ENCODE measurements around the gene PGM2L1.
"Not testable (repeated sequence)": the region's sequence is repeated elsewhere in the genome, so short reads cannot be mapped to it uniquely, and the experiment has no call there.

PGM2L1 gene

DNA sequence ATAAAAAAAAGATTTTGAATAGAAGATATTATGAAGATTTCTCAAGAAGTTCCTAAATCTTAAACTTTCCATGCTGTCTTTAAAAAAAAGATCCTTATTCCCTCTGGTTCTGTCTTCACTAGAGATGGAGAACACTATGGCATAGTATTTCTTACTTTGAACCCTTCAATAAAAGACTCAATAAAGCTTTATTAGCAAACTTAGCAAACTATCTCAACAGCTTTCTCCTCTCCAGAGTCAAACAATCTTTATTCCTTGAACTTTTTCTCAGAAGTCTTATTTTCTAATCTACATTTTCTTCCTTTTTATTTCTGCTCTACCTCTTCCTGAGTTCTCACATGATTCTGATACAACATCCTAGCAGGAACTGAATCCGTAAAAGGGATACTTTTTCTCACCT is 65.0 kb downstream of the PGM2L1 start:
- DNase-seq (ENCODE audit: low spot score), result no peak

DNA sequence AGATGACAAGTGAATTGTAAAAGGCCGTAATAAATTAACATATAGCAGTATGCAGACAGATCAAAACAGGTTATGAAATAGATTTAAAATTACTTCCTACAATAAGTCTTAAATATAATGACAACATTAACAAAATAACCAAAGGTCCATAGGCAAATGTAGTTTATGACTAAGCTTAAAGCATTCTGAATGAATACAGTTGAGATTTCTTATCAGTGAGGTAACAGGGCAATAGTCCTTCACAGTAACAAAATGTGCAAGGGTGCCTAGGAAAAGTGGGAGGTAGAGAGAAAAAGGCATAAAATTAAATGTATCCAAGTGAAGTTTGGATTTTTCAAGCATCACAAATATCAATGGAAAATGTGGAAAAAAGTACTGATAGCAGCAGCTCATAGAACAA is 65.9 kb downstream of the PGM2L1 start:
- DNase-seq (ENCODE audit: low spot score), result no peak

DNA sequence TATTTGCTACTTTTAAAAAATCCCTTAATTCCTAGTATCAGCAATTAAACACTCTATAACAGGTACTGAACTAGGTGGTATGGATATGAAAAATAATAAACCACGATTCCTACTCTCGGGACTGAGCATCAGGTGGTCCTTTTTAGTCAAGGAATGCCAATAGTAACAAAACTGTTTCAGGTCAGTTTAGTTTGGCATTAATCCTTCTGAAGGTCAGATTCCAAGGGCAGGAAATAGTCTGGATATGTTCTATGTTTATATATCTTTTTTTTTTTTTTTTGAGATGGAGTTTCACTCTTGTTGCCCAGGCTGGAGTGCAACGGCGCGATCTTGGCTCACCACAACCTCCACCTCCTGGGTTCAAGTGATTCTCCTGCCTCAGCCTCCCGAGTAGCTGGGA is 67.2 kb downstream of the PGM2L1 start:
- DNase-seq (ENCODE audit: low spot score), result not testable (repeated sequence)

DNA sequence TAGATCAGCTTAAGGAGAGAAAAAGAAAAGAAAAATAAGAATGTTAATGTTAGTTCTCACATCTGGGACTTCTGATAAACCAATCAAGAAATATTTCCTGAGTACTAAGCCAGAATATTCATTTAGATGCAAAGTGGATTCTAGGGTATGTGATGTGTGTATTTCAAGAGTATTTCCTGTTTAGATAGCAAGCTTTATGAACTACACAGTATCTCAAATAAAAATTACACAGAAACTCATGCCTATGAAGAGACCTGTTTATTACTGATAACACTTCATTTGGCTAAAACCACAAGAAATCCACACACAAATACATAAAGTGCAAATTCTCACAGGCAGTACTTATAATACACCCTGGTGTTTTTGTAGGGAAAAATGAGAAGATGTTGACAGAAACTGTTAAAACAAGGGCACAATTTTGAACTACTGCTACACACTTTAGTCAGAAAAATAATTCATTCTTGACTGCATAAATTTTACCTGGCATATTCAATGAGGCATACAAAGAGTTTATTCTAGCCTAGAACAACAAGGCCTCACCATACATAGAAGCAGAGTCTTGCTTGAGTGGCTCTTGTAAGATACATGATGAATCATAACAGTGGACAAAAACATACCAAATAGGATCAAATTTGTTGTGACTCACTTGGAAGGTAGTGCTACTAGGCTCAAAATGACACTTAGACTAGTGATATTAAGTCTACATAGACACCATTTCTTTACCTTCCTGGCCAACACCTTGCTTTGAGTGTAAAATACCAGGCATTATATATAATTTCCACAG is 68.0 kb downstream of the PGM2L1 start:
- DNase-seq (ENCODE audit: low spot score), result no peak

DNA sequence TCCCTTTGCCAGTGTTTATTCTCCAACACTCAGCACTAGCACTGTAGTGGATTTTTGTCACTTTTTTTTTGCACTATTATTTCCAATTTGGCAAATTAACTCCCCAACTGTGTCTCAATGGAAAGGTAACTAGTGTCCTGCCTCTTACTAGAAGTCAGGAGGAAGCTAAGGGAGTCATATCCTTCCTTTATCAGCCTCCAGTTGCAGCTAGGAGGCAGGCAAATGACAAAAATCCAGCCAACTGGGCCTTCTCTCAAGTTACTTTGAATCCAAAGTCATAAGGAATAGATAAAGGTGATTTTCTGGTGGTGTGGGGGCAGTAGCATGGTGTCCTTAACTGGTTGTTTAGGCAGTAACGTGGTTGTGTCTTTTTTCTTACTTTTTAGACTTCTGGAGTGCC is 71.2 kb downstream of the PGM2L1 start:
- no peak for DNase-seq (ENCODE audit: low spot score)

DNA sequence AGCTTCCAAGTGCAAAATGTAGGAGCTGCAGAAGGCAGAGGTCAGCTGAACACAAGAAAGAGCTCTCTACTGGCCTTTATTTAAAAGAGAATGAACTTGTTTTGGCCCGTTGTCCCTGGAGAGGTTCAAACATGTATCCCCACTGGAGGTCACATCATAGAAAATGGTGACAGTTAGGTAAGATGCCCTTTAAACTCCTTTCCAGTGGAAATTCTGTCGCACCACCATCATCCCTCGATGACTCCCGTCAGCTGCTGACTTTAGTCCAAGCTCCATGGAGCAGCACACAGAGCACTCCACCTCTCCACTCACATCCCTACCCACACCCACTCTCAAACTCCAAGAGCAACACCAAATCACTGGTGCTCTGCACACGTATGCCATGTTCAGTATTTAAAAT is 71.6 kb downstream of the PGM2L1 start:
- DNase-seq (ENCODE audit: low spot score), result no peak

DNA sequence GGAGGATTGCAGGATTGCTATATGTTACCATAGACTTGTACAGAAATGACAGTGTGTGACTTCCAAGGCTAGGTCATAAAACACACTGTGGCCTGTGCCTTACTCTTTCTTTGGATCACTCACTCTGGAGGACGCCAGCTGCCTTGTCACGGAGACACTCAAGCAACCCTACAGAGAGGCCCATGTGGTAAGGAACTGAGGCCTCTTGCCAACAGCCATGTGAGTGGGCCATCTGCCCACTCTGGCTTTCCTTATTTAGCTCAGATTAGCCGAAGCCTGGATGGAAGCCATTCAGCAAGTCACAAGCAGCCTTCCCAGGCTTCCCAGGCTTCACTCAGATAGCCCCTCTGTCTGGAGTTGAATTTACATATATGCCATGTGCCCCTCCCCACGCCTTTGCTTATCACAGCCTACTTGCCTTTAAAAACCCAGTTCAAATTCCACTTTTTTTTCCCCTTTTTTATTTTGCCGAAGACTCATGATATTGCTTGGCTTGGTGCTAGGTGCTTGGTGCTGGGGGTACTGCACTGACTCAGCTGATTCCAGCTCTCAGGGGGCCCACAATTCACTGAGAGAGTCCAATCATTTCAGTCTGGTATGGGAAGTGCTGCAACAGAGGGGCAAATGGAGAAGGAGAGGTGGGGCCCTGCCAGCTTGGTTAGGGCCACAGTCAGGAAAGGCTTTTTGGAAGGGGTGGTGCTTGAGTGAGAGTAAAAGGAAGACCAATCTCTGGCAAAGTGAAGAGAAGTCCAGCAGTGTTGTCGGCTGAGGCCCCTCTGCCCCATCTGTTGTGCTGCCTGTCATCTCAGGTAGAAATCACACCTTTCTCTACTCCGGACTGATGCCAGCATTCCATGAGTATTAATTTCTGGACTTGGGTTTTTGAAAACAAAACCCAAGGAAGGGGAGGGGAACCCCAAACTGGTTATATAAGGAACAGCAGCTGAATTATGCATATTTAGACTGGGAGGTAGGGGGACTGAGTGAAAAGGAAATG is 72.3 kb downstream of the PGM2L1 start:
- DNase-seq (ENCODE audit: low spot score), result peak; percentile 60

DNA sequence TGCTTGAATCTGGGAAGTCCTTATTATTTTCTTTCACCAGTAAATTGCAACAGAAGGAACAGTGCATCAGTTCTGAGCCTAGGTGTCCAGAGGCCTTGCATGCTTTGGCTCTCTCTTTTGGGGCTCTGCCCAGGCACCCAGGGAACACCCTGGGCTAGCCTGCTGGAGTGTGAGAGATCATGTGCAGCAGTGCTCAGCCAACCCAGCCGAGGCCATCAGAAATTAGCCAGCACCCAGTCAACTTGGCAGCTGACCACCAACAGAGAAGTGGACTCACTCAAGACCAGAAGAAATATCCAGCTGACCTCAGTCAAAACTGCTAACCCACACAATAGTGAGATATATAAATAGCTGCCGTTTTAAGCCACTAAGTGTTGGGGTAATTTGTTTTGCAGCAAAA is 75.6 kb downstream of the PGM2L1 start:
- DNase-seq (ENCODE audit: low spot score), result no peak

DNA sequence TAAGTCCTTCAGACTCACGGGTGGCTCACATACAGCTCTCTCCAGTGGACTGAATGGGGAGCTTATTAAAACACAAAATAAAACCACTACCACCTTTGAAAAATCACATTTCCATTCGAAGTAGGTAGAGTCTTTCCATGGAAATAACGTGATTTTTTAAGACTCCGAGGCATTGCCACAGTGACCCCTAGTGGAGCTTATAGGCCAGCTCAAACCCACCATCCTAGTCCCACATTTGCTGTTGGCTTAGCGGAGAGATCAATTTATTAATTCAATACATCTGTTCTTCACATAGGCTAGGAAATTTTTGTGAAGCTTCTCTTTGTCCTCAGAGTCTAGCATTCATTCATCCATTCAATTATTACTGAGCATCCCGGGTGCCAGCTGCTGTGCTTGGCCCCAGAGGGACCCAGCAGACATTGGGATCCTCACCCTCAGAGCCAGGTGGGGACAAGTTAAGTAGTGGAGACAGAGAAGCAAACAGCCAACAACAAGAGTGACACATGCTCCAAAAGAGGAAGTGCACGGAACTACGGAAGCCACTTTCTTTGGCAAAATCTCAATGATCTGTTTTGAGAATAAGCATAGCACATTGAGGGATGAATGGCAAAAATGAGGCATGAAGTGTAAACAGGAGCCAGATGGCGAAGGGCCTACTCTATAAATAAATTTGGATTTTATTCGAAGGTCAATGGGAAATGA is 76.6 kb downstream of the PGM2L1 start:
- DNase-seq (ENCODE audit: low spot score), result no peak

DNA sequence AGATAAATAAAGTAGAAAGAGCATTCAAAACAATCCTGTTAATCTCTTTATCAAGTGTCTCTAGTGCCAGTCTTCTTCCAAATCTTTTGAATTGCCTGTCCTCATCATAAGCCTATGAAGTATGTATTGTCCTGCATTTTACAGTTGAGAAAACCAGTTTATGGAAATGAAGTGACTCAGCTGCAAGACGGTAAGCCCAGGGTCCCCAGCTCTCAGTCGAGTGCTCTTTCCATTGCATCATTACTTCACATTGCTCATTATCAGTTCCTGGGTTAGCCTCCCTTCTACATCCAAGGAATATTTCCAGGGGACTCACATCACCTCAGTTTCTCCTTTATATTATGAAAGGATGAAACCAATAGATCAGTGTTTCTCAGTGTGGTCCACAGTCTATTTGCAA is 77.7 kb downstream of the PGM2L1 start:
- DNase-seq (ENCODE audit: low spot score), result no peak

DNA sequence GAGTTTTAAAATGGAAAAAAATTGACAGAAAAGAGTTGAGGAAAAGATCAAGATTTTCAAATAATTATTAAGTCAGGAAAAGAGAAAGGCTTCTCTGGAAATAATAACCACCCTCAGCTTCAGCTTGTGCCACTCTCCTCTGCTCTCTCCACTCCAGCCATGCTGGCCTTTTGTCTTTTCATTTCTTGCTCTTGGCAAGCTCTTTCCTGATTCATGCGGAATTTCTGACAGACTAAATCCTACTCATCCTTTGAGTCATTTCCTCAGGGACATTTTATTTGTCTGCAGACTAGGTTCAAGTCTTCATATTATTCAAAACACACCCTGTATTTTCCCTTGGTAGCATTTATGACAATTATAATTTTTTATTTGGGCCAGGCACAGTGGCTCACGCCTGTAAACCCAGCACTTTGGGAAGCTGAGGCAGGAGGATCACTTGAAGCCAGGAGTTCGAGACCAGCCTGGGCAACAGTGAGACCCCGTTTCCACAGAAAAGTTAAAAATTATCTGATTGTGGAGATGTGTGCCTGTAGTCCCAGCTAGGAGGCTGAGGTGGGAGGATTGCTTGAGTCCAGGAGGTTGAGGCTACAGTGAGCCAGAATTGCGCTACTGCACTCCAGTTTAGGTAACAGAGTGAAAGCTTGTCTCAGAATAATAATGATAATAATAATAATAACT is 79.0 kb downstream of the PGM2L1 start:
- DNase-seq (ENCODE audit: low spot score), result no peak

DNA sequence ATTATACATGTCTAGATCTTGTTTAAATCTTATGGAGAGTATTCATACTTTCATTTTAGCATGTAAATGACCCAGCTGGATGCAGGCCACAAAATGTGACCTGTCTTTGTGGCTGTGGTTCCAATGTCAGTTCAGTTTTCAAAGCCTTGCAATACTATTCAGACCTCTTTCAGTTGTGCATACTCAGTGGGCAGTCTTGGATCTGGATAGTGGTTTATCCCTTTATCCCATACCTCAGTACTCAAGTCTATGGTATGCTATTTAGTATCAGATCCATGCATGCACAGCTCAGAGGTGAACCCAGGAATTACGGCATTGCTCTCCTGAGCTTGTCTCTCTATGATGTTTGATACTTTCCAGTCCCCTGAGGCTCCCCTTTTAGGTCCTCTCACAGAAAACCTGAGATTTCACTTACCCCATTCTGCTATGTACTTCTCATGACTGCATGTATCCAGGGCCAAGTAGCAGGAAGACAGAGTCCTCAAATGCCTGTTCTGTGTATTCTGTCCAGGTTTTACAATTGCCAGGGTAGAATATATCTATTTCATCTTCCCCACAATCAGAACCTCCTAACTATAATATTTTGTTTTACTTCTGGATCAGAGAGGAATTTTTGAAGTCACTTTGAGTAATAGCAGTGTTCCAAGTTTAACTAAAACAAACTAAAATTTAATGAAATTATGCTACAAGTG is 79.8 kb downstream of the PGM2L1 start:
- no peak for DNase-seq (ENCODE audit: low spot score)

DNA sequence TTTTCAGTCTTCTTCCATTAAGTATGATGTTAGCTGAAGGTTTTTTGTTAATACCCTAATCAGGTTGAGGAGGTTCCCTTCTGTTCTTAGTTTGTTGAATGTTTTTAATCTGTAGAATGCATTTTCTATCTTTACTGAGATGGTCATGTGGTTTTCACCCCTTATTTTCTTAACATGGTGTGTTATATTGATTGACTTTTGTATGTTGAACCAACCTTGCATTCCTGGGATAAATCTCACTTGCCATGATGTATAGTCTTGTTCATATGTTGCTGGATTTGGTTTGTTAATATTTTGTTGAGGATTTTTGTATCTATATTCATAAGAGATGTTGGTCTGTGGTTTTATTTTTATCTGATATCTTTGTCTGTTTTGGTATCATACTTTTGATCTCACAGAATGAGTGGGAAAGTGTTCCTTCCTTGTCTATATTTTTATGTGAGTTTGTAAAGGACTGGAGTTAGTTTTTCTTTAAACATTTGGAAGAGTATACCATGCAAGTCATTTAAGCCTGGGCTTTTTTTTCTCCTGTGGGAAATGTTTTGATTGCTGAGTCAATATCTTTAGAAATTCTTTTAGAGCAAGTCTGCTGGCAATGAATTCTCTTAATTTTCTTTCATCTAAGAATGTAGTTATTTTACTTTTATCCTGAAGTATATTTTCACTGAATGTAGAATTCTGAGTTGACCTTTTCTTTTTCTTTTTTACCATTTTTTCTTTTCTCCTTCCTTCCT is 81.3 kb downstream of the PGM2L1 start:
- no peak for DNase-seq (ENCODE audit: low spot score)

DNA sequence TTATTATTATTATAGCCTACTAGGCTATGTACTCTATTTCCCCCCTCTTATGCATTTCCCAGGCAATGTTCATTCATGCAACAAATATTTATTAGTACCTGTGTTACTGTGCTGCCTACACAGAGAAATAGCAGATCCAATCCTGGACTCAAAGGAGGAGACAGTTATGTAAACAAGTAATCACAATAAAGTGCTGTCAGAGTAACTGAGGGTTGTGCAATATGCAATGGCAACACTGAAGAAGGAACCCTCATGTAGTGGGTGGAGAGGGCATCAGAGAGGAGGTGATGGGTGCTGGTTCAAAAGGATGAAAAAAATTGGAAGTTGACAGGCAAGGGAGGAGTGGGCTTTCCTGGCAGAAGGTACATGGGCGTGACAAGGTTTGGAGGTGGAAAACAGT is 85.9 kb downstream of the PGM2L1 start:
- no peak for DNase-seq (ENCODE audit: low spot score)

DNA sequence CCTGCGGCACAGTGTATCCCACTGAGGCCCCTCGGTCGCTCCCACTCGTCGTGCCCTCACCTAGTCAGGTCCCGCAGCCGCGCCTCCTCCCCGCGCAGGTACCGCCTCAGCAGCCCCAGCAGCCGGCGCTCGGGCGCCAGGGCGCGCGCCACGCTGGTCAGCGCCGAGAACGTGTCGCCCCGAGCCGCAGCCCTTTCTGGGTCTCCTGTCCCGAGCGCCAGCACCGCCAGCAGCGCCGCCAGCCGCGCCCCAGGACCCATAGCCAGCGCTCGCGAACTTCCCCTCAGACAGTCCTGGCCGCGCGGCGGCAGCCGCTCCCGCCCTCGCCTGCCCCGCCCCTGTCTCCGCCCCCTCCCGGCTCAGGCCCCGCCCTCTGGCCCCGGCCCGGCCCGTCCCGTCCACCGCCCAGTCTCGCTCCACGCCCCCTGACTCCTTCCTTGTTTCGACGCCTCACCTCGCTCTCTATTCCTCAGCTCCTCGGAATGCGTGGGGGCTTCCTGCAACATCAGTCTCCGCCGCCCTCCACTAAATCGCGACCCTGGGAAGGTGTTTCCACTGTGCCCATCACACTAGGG is 86.8 kb downstream of the PGM2L1 start, which contains the start of gene P4HA3:
TSS of gene P4HA3 (minus strand) at position 289 of the 575 bp plus-strand sequence. CDS start at position 260, 29 bp downstream.
- no peak for DNase-seq (ENCODE audit: low spot score)

DNA sequence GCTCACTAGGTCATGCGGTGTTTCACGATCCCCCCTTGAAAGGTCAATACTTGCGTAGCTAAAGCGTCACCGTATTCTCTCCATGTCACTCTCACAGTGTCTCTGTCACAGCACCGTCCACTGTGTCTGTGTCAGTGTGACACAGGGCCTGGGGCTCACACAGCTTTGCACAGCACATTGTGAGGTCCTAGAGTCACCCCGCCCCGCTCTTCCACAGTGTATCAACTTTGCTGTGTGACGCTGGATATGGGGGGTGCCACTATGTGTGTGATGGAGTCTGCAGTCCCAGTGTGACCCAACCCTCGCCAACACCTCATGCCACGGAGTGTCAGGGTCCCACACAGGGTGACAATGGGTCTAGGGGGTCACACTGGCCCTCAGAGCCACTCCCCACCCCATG is 87.4 kb downstream of the PGM2L1 start:
- DNase-seq (ENCODE audit: low spot score), result no peak

DNA sequence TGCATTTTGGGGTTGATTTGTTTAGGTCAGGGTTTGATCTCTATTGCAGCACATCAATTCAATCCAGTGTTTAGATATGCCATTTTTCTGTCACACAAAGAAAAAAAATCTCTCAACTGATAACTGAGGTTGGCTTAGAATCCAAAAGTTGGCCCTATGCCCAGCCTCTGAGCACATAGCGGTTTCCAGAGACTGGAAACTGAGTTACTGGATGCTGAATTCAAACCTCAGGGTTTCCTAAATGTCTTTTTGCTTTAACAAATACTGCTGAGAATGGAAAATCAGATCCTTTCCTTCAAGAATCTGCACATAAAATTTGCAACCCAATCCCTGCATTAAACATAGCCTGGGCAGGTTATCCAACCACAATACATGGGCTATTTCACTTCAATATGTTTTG is 90.8 kb downstream of the PGM2L1 start:
- DNase-seq (ENCODE audit: low spot score), result no peak

DNA sequence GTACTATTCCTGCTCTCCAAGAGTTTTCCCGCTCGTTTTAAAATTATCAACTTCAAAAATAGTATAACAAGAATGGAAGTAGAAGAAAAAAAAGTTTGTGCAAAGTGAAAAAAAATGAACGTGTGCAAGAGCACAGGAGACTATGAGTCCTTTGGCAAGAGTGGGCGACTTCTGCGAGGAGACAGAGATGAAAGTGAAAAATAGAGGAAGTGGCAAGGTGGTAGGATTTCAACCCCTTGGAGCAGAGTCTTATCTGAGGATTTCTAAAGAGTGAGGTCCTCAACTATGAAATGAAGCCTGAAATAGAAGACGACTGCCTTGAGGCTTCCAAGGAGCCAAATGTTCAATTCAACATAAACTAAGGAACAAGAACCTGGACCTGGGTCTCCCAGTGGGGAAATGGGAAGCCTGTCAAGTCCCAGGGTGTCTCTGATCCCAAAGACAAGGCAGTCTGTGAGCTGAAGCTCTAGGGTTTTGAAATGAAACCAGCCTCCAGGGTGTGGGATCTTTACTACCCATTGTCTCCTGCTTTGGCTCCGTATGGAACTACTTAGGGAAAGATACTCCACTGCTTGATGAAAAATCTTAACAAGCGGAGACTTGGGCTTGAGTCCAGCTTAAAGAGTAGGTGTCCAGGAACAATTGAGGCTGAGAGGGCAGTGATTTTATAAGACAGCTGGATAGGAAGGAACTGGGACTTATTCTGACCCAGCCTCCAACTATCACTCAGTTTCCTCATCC is 91.6 kb downstream of the PGM2L1 start:
- no peak for DNase-seq (ENCODE audit: low spot score)

DNA sequence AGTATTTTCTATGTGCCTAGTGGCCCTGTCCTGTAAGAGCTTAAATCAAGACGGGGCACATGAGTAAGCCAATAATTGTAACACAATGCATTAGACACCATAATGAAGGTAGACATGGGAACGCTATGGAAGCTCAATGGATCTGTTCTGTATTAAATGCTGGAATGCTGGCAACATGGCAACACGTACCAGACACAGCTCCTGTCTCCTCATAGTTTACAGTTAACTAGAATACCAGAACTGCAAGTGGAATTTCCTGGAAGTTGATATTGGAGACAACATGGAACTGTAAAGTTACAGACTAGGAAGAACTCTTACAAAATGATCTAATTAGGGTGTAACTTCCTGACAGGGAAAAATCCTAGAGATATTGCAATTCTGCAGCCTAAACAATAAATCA is 99.2 kb downstream of the PGM2L1 start:
- DNase-seq (ENCODE audit: low spot score), result no peak
